MCF 10A (cell line): ENCODE measurements around the gene STXBP3. TPM values are rescaled to one million over a fixed set of nuclear protein-coding genes. Genes with fewer than 3 reads are reported as not detected.

Experiments used
- BruUV-seq: library from RNA; stranded (reverse); fragments of 400-500 nt; replicated peaks from 2 replicates; lab custom pipeline; 2021; lab: Mats Ljungman, UMichigan
- CTCF ChIA-PET: fragments of 300-600 bp; sonication (Branson Sonifier 250); formaldehyde crosslinking; extraction: SDS; loops from one replicate; lab custom pipeline; 2021; ENCODE audit warnings: antibody characterized with exemption, inconsistent platforms; lab: Yijun Ruan, JAX
- POLR2A ChIA-PET: fragments of 300-600, 350-650 bp; sonication (Branson Sonifier 250); formaldehyde crosslinking; extraction: SDS; loops from one replicate; lab custom pipeline; 2020; ENCODE audit warnings: antibody characterized with exemption, inconsistent platforms; lab: Yijun Ruan, JAX
- DNase-seq: peaks from one replicate; pipeline ENCODE4 v3.0.0-alpha.2; 2018; ENCODE audit not compliant: unreplicated experiment
- H3K27ac Mint-ChIP-seq: one replicate; pipeline ENCODE4 v1.8.0; 2022; ENCODE audit warnings: mild to moderate bottlenecking, low read depth, mixed read lengths; ENCODE audit not compliant: unreplicated experiment
- H3K27me3 Mint-ChIP-seq: one replicate; pipeline ENCODE4 v1.8.0; 2022; ENCODE audit warnings: mixed read lengths; ENCODE audit not compliant: insufficient read depth, unreplicated experiment
- H3K36me3 Mint-ChIP-seq: one replicate; pipeline ENCODE4 v1.8.0; 2022; ENCODE audit warnings: mild to moderate bottlenecking, moderate library complexity, mixed read lengths; ENCODE audit not compliant: insufficient read depth, unreplicated experiment
- H3K4me1 Mint-ChIP-seq: one replicate; pipeline ENCODE4 v1.8.0; 2022; ENCODE audit warnings: mixed read lengths; ENCODE audit not compliant: insufficient read depth, unreplicated experiment
- H3K4me3 Mint-ChIP-seq: one replicate; pipeline ENCODE4 v1.8.0; 2022; ENCODE audit warnings: mild to moderate bottlenecking, moderate library complexity, mixed read lengths; ENCODE audit not compliant: unreplicated experiment
- H3K9me3 Mint-ChIP-seq: one replicate; pipeline ENCODE4 v1.8.0; 2022; ENCODE audit warnings: mixed read lengths; ENCODE audit not compliant: unreplicated experiment
- intact Hi-C: fragments of 100-400 bp; cut with micrococcal nuclease; formaldehyde crosslinking; loops from 2 replicates; pipeline ENCODE4 v1.14.1; 2022
- total RNA-seq: library from RNA; stranded (reverse); gene quantifications from 2 replicates; pipeline ENCODE4 v1.2.3, GENCODE V29; 2022
- TF ChIP-seq, protein P1 (sequence below): fragments of 200-600 bp; IDR thresholded peaks from one replicate; pipeline ENCODE4 v1.8.0; 2022; ENCODE audit warnings: antibody characterized with exemption, mild to moderate bottlenecking; ENCODE audit not compliant: unreplicated experiment

STXBP3 gene
- total RNA-seq, 1 experiment from 2014 or later: 47.4 TPM

DNA sequence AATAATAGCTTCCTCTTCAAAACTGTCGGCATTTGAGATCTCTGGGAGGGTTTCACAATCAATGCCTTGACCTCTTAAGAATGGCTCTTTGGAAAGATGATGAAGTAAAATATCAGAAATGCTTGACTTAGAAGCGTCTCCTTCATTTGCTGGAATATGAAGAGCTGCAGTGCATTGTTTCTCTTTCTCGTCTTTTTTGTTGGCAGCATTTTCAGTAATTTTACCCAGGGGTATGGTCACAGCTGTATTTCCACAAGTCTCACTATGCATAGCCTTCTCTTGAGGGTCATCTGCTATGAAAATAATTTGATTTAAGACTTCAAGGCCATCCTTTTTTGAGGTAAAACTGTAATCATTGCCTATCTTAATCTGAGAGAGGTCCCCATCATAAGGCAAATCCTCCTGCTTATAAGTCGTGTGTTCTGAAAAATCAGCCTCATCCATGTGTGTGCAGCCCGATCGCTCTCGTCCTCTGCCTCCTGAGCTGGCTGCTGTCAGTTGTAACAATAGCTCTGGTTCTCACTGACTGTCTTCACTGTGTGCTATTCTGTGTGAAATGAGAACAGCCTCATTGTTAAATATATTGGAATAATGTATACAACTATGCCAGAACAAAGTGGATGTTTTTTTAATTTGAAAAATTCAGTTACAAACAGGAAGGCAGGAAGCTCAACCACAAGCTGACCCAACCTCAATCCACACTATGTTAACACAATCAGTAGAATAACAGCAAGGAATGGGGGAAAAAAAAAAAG, 105.9 kb downstream of the STXBP3 start:
- Mint-ChIP-seq H3K4me3 (no peak overlapping the region), H3K27ac (no peak overlapping the region), H3K4me1 (peaks cover 20% of the 10 kb centered on the region), H3K9me3 (no peaks in the 10 kb centered on the region), H3K27me3 (no peaks in the 10 kb centered on the region), H3K36me3 (no peaks in the 10 kb centered on the region)
- CTCF ChIA-PET: interaction anchor here (0.6 to 2.2 kb wide), 6 partner anchors 12 to 44 kb away, joined by 3 to 10 read pairs (median 3); partner anchors contain the start of gene GPSM2
- DNase-seq: no peak
- TF ChIP-seq, protein P1, sequence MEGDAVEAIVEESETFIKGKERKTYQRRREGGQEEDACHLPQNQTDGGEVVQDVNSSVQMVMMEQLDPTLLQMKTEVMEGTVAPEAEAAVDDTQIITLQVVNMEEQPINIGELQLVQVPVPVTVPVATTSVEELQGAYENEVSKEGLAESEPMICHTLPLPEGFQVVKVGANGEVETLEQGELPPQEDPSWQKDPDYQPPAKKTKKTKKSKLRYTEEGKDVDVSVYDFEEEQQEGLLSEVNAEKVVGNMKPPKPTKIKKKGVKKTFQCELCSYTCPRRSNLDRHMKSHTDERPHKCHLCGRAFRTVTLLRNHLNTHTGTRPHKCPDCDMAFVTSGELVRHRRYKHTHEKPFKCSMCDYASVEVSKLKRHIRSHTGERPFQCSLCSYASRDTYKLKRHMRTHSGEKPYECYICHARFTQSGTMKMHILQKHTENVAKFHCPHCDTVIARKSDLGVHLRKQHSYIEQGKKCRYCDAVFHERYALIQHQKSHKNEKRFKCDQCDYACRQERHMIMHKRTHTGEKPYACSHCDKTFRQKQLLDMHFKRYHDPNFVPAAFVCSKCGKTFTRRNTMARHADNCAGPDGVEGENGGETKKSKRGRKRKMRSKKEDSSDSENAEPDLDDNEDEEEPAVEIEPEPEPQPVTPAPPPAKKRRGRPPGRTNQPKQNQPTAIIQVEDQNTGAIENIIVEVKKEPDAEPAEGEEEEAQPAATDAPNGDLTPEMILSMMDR: no peak
- no TSS peak for BruUV-seq
- intact Hi-C loops: no loop called here
- POLR2A ChIA-PET: interaction anchor here (0.7 to 12.1 kb wide), 4 partner anchors 12 to 26 kb away, joined by 3 to 223 read pairs (median 8); partner anchors contain the start of gene GPSM2

DNA sequence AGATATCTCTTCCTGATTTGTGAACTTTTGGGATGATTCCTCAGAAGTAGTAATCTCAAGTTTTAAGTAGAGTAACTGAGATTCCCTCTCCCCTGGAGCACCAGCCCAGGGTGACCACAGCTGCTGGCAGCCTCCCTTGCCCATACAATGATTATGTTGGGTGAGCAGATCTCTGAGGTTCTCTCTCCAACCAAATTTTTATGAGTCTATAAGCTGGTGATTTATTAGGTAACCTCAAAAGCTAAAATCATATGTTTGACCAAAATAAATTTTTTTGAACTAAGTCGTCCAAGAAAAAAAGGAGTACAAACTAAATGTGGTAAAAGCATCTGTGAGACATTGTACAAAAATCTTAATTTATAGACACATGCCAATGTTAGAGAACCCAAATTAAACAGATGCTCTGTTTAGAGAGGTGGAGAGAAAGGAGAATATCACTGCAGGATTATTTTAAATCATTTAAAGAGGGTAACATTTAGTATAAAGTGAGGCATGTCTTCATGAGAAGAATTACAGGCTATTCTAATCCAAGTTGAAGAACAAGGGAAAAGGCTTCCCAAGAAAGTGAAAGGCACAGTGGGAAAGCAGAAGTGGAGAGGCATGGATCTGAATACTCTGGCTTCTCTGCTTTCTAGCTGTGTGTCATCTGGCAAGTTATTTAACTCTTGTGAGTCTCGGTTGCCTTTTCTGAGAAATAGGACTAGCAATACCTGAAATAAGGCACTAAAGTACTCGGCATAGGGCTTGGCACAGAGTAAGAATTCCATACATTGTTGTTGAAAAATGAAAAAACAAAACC, 107.9 kb downstream of the STXBP3 start:
- Mint-ChIP-seq H3K27me3 (no peaks in the 10 kb centered on the region), H3K27ac (no peak overlapping the region), H3K36me3 (no peaks in the 10 kb centered on the region), H3K9me3 (no peaks in the 10 kb centered on the region), H3K4me1 (peaks cover 13% of the 10 kb centered on the region), H3K4me3 (no peak overlapping the region)
- BruUV-seq: no TSS peak
- no peak for DNase-seq
- ChIA-PET POLR2A (interaction anchor here (0.6 to 1.6 kb wide), 3 partner anchors 9 to 64 kb away, joined by 3 to 5 read pairs (median 4); no protein-coding TSS in a partner anchor), CTCF (interaction anchor here (0.6 to 2.1 kb wide), 3 partner anchors 14 to 66 kb away, joined by 3 to 6 read pairs (median 3); no protein-coding TSS in a partner anchor)
- TF ChIP-seq, protein P1: no peak
- intact Hi-C loops: no loop called here

DNA sequence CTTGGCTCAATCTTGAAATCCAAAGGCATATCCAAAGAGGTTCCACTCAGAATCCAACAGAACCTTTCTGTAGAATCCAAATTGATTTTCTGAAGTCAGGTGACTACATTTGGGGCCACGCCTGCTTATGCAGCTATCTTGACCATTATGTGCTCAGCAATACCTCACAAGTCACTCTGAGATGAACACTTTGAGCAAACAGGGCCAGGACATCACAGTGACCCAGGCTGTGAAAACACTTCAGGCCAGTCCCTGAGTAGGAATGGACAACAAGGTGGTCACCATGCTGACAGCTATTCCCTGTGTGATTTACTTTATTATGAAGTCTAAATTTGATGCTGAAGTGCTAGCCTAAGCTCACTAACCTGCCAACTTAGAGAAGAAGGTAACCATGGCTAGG, 110.5 kb downstream of the STXBP3 start, which contains the start of gene AKNAD1:
Gene AKNAD1 (minus strand): TSS at position 101 of the 400 bp plus-strand sequence. CDS start 4,430 bp downstream, outside the sequence.
- intact Hi-C loops: no loop called here
- ChIA-PET POLR2A (interaction anchor here (0.8 to 1.2 kb wide), 2 partner anchors 9 to 11 kb away, joined by 4 to 5 read pairs; no protein-coding TSS in a partner anchor), CTCF (interaction anchor here (0.6 to 1.6 kb wide), 3 partner anchors 10 to 15 kb away, joined by 3 to 5 read pairs (median 4); no protein-coding TSS in a partner anchor)
- H3K4me3 Mint-ChIP-seq: no peak within 1 kb of the TSS
- TF ChIP-seq, protein P1: no peak
- H3K4me1 Mint-ChIP-seq: peaks cover 13% of the 10 kb centered on the region
- H3K27ac Mint-ChIP-seq: no peak within 1 kb of the TSS
- DNase-seq: no peak
- H3K9me3 Mint-ChIP-seq: no peaks in the 10 kb centered on the region
- no peaks in the 10 kb centered on the region for H3K27me3 Mint-ChIP-seq
- no peaks in the 10 kb centered on the region for H3K36me3 Mint-ChIP-seq
- BruUV-seq: no TSS peak
